ENCODE results near the gene OTUB2.

DNA sequence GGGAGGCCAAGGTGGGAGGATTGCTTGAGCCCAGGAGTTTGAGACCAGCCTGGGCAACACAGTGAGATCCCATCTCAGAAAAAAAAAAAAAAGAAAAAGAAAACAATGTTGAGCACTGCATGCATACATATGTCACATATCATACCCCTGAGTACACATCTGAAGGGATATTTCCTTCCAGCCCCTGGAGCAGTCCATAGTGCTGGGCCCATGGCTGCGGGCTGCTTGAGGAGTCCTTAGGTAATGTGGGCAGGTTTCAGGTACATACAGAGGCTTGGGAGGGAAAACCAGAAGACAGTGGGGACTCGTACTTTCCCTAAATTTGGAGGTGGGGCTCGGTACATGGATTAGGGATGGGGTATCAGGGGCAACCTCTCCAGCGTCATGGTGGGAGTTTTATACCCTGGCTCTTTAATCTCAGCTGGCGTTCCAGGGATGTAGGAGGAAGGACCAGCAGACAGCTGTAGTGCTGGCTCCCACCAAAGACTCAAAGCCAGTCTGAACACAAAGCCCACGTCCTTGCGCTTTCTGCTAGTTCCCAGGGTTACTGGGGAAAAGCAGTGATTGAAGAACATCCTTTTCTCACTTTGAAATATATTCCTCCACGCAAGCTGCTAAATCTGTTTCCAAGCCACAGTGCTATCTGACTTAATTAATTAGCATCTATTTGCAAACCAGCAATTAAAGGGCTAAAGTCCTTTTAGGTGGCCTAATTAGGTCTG, 5.2 kb downstream of the OTUB2 start:
- TF ChIP-seq POLR2A (IDR thresholded peaks at IDR 0.05; ENCODE audit: low read depth, low read length) (no peak), CTCF (IDR thresholded peaks at IDR 0.05; ENCODE audit: extremely low read depth in 1 of 2, insufficient read depth in 1 of 2, low read depth in 1 of 2, low read length in 2 of 2) (no peak)
